ENCODE results near the gene CSGALNACT2.

DNA sequence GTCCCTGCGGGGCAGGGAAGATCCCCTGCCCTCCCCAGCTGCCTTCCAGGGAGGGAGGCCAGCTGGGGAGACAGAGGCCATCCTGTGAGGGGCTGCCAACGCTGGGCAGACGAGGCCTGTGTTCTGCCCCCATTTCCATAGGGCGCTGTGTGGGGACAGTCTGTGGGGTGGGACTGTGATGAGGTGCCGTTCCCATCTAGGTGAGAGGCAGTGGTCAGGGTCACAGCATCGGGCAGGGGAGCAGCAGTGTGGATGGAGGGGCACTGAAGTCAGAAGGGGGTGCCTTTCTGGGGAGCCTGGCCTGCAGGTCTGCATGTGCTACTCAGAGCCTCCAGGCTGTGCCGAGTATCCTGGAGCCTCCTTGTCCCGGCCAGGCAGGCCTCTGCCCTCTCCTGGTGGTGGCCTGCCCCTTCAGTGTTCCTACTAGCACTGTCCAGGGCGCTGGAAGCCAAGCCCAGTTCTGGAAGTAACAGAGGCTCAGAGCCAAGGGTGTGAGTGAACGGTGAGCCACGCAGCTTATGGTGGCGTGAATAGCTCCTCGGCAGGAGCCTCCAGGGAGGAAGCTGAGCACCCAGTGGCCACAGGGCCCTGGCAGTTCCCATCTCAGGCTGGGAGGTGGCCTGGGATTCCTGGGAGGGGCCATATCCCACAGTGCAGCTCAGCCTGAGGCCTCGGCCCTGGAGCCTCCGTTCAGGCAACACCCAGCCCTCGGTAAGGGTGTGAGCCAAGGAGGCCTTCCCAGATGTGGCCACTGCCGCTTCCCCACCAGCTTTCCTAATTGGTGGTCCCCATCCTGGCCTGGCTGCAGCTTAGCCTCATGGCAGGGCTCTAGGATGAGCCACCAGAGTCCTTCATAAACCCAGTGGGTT is 23.3 kb upstream of the CSGALNACT2 start:
- TF ChIP-seq, protein P1, sequence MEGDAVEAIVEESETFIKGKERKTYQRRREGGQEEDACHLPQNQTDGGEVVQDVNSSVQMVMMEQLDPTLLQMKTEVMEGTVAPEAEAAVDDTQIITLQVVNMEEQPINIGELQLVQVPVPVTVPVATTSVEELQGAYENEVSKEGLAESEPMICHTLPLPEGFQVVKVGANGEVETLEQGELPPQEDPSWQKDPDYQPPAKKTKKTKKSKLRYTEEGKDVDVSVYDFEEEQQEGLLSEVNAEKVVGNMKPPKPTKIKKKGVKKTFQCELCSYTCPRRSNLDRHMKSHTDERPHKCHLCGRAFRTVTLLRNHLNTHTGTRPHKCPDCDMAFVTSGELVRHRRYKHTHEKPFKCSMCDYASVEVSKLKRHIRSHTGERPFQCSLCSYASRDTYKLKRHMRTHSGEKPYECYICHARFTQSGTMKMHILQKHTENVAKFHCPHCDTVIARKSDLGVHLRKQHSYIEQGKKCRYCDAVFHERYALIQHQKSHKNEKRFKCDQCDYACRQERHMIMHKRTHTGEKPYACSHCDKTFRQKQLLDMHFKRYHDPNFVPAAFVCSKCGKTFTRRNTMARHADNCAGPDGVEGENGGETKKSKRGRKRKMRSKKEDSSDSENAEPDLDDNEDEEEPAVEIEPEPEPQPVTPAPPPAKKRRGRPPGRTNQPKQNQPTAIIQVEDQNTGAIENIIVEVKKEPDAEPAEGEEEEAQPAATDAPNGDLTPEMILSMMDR (IDR thresholded peaks at IDR 0.05; ENCODE audit: borderline replicate concordance, extremely low read depth, low read length, poor library complexity, severe bottlenecking), result no peak
- no peak for TF ChIP-seq EZH2 (IDR thresholded peaks at IDR 0.05; ENCODE audit: borderline replicate concordance, low read depth, low read length, severe bottlenecking)

Data from DND-41 (cell line).